GM23338 (cell line): ENCODE results near the gene OMD. TPM values are rescaled to one million over a fixed set of nuclear protein-coding genes. Genes with fewer than 3 reads are reported as not detected.

Source experiments
- ATAC-seq: fragments of 200-7000 bp; cut with Tn5 transposase; 3 replicates; pipeline ENCODE4 v1.9.1; 2020
- DNase-seq: peaks from one replicate; pipeline ENCODE4 v3.0.0-alpha.2; 2015; ENCODE audit warnings: low spot score
- H2AFZ ChIP-seq: fragments of 200-600 bp; sonication (generic); 2 replicates; pipeline ENCODE4 v1.8.0; 2016; ENCODE audit warnings: antibody characterized with exemption, mild to moderate bottlenecking, moderate library complexity
- H3F3A ChIP-seq: fragments of 200-600 bp; sonication (generic); replicated peaks from 2 replicates; pipeline ENCODE4 v1.8.0; 2017; ENCODE audit warnings: antibody characterized with exemption, mixed run types, low read depth
- H3K27ac ChIP-seq: fragments of 200-600 bp; sonication (generic); 2 replicates; pipeline ENCODE4 v1.6.1; 2016; ENCODE audit warnings: low read depth
- H3K27me3 ChIP-seq: fragments of 200-600 bp; sonication (generic); 2 replicates; pipeline ENCODE4 v1.8.0; 2016; ENCODE audit warnings: mild to moderate bottlenecking, mixed run types, moderate library complexity; ENCODE audit not compliant: insufficient read depth
- H3K36me3 ChIP-seq: fragments of 200-600 bp; sonication (generic); 2 replicates; pipeline ENCODE4 v1.8.0; 2016; ENCODE audit warnings: mild to moderate bottlenecking; ENCODE audit not compliant: insufficient read depth
- H3K4me1 ChIP-seq: fragments of 200-600 bp; sonication (generic); 2 replicates; pipeline ENCODE4 v1.8.0; 2016; ENCODE audit warnings: mild to moderate bottlenecking, moderate library complexity; ENCODE audit not compliant: insufficient read depth
- H3K4me2 ChIP-seq: fragments of 200-600 bp; sonication (generic); 2 replicates; pipeline ENCODE4 v1.7.1; 2017; ENCODE audit warnings: mixed run types
- H3K4me3 ChIP-seq: fragments of 200-600 bp; sonication (generic); 2 replicates; pipeline ENCODE4 v1.6.1; 2016; ENCODE audit warnings: mixed run types
- H3K79me2 ChIP-seq: fragments of 200-600 bp; sonication (generic); replicated peaks from 2 replicates; pipeline ENCODE4 v1.8.0; 2017; ENCODE audit warnings: mild to moderate bottlenecking; ENCODE audit not compliant: insufficient read depth
- H3K9me2 ChIP-seq: fragments of 200-600 bp; sonication (generic); 2 replicates; pipeline ENCODE4 v1.8.0; 2017; ENCODE audit not compliant: insufficient read depth
- H4K20me1 ChIP-seq: fragments of 200-600 bp; sonication (generic); replicated peaks from 2 replicates; pipeline ENCODE4 v1.8.0; 2017; ENCODE audit warnings: mild to moderate bottlenecking; ENCODE audit not compliant: insufficient read depth
- H3K27ac Mint-ChIP-seq: 2 replicates; pipeline ENCODE4 v1.8.0; 2020; ENCODE audit warnings: inconsistent platforms, mild to moderate bottlenecking, moderate library complexity, mixed read lengths
- H3K27me3 Mint-ChIP-seq: 3 replicates; pipeline ENCODE4 v1.8.0; 2022; ENCODE audit warnings: low read depth, mild to moderate bottlenecking, moderate library complexity, mixed read lengths, inconsistent platforms; ENCODE audit not compliant: insufficient read depth, poor library complexity
- H3K36me3 Mint-ChIP-seq: 3 replicates; pipeline ENCODE4 v1.8.0; 2021; ENCODE audit warnings: low read depth, mild to moderate bottlenecking, inconsistent platforms, moderate library complexity, mixed read lengths
- H3K4me1 Mint-ChIP-seq: 3 replicates; pipeline ENCODE4 v1.8.0; 2020; ENCODE audit warnings: mild to moderate bottlenecking, inconsistent platforms, mixed read lengths
- H3K4me3 Mint-ChIP-seq: 3 replicates; pipeline ENCODE4 v1.8.0; 2021; ENCODE audit warnings: moderate library complexity, mild to moderate bottlenecking, inconsistent platforms, mixed read lengths
- H3K9me3 Mint-ChIP-seq: 3 replicates; pipeline ENCODE4 v1.8.0; 2020; ENCODE audit warnings: moderate library complexity, mild to moderate bottlenecking, inconsistent platforms, mixed read lengths
- CREB1 ChIP-seq: fragments of 250-450 bp; sonication (Bioruptor Pico); IDR thresholded peaks from 2 replicates; pipeline ENCODE4 v1.5.0; 2020; ENCODE audit warnings: low read depth, mild to moderate bottlenecking, moderate library complexity
- ETS1 ChIP-seq: IDR thresholded peaks from 2 replicates; pipeline ENCODE4 v1.6.1; 2016; ENCODE audit warnings: antibody characterized with exemption
- EZH2 ChIP-seq: fragments of 200-600 bp; sonication (generic); IDR thresholded peaks from one replicate; pipeline ENCODE4 v1.8.0; 2017; ENCODE audit warnings: antibody characterized with exemption, mild to moderate bottlenecking, low read depth; ENCODE audit not compliant: unreplicated experiment
- EZH2phosphoT487 ChIP-seq: fragments of 200-600 bp; sonication (generic); IDR thresholded peaks from one replicate; pipeline ENCODE4 v1.8.1; 2018; ENCODE audit warnings: antibody characterized with exemption; ENCODE audit not compliant: unreplicated experiment
- JUNB ChIP-seq: IDR thresholded peaks from one replicate; pipeline ENCODE4 v1.6.1; 2016; ENCODE audit warnings: antibody characterized with exemption; ENCODE audit not compliant: unreplicated experiment
- NANOG ChIP-seq: IDR thresholded peaks from 2 replicates; pipeline ENCODE4 v1.6.1; 2016; ENCODE audit warnings: antibody characterized with exemption, borderline replicate concordance
- POLR2AphosphoS5 ChIP-seq: IDR thresholded peaks from 2 replicates; pipeline ENCODE4 v1.6.1; 2016; ENCODE audit warnings: antibody characterized with exemption, low read depth
- STAT1 ChIP-seq: IDR thresholded peaks from one replicate; pipeline ENCODE4 v1.6.1; 2016; ENCODE audit warnings: antibody characterized with exemption; ENCODE audit not compliant: unreplicated experiment
- ZNF114 ChIP-seq: fragments of 250-450 bp; sonication (Bioruptor Pico); IDR thresholded peaks from 2 replicates; pipeline ENCODE4 v1.5.0; 2020; ENCODE audit warnings: mild to moderate bottlenecking, moderate library complexity
- ZNF331 ChIP-seq: fragments of 250-450 bp; sonication (Bioruptor Pico); IDR thresholded peaks from 2 replicates; pipeline ENCODE4 v1.5.0; 2020; ENCODE audit warnings: low read depth, mild to moderate bottlenecking, moderate library complexity
- polyA plus RNA-seq: library from polyadenylated mRNA; unstranded; fragments of >200 nt; fragmentation: Nextera tagmentation; extraction: Ambion mirVana; gene quantifications from 2 replicates; pipeline ENCODE4 v1.2.1, GENCODE V29; 2016
- total RNA-seq: library from RNA; depleted of rRNA; stranded (reverse); fragments of >200 nt; shearing (Covaris generic); gene quantifications from 2 replicates; pipeline ENCODE4 v1.2.3, GENCODE V29; 2014
- TF ChIP-seq, protein P1 (sequence below): fragments of 250-450 bp; sonication (Bioruptor Pico); IDR thresholded peaks from 2 replicates; pipeline ENCODE4 v1.5.0; 2020; ENCODE audit warnings: mild to moderate bottlenecking, moderate library complexity
- TF ChIP-seq, protein P2 (sequence below): IDR thresholded peaks from one replicate; pipeline ENCODE4 v1.6.1; 2018; ENCODE audit warnings: antibody characterized with exemption; ENCODE audit not compliant: unreplicated experiment
- TF ChIP-seq, protein P3 (sequence below), 2 experiments: fragments of 200-600 bp in 1 of 2; sonication (generic) in 1 of 2; conservative IDR thresholded peaks; 2 replicates each; pipeline versions ENCODE4 v1.5.1 to v1.6.1; 2016 to 2017; ENCODE audit warnings: antibody characterized with exemption in 2 of 2, low read depth in 2 of 2, mild to moderate bottlenecking in 2 of 2, moderate library complexity in 1 of 2

The OMD gene
- total and polyA plus RNA-seq, 2 experiments from 2014 or later: 1.1 TPM; not detected in 1

GRCh38 chr9:92467511-92467910, 43.2 kb upstream of the OMD start:
- Histone ChIP-seq H3K9me2 (no peaks in the 10 kb centered on the region), H3K36me3 (no peaks in the 10 kb centered on the region), H4K20me1 (no peaks in the 10 kb centered on the region; the same call in 1 of the 2 replicates), H3K27me3 (no peaks in the 10 kb centered on the region), H3K4me1 (no peaks in the 10 kb centered on the region), H3K4me3 (no peak overlapping the region), H3K4me2 (no peak overlapping the region), H2AFZ (no peak overlapping the region), H3K27ac (no peak overlapping the region), H3F3A (no peaks in the 10 kb centered on the region), H3K79me2 (no peaks in the 10 kb centered on the region)
- no peak for DNase-seq
- ATAC-seq: no peak
- H3K9me3 Mint-ChIP-seq: no peaks in the 10 kb centered on the region
- no peak overlapping the region for H3K27ac Mint-ChIP-seq
- H3K36me3 Mint-ChIP-seq: no peaks in the 10 kb centered on the region
- TF ChIP-seq NANOG (no peak), JUNB (no peak), ZNF331 (CRISPR knock-in tag) (no peak), CREB1 (CRISPR knock-in tag) (no peak), STAT1 (no peak), POLR2AphosphoS5 (no peak), EZH2phosphoT487 (no peak), EZH2 (no peak), ETS1 (no peak), ZNF114 (CRISPR knock-in tag) (no peak)
- TF ChIP-seq, protein P1, sequence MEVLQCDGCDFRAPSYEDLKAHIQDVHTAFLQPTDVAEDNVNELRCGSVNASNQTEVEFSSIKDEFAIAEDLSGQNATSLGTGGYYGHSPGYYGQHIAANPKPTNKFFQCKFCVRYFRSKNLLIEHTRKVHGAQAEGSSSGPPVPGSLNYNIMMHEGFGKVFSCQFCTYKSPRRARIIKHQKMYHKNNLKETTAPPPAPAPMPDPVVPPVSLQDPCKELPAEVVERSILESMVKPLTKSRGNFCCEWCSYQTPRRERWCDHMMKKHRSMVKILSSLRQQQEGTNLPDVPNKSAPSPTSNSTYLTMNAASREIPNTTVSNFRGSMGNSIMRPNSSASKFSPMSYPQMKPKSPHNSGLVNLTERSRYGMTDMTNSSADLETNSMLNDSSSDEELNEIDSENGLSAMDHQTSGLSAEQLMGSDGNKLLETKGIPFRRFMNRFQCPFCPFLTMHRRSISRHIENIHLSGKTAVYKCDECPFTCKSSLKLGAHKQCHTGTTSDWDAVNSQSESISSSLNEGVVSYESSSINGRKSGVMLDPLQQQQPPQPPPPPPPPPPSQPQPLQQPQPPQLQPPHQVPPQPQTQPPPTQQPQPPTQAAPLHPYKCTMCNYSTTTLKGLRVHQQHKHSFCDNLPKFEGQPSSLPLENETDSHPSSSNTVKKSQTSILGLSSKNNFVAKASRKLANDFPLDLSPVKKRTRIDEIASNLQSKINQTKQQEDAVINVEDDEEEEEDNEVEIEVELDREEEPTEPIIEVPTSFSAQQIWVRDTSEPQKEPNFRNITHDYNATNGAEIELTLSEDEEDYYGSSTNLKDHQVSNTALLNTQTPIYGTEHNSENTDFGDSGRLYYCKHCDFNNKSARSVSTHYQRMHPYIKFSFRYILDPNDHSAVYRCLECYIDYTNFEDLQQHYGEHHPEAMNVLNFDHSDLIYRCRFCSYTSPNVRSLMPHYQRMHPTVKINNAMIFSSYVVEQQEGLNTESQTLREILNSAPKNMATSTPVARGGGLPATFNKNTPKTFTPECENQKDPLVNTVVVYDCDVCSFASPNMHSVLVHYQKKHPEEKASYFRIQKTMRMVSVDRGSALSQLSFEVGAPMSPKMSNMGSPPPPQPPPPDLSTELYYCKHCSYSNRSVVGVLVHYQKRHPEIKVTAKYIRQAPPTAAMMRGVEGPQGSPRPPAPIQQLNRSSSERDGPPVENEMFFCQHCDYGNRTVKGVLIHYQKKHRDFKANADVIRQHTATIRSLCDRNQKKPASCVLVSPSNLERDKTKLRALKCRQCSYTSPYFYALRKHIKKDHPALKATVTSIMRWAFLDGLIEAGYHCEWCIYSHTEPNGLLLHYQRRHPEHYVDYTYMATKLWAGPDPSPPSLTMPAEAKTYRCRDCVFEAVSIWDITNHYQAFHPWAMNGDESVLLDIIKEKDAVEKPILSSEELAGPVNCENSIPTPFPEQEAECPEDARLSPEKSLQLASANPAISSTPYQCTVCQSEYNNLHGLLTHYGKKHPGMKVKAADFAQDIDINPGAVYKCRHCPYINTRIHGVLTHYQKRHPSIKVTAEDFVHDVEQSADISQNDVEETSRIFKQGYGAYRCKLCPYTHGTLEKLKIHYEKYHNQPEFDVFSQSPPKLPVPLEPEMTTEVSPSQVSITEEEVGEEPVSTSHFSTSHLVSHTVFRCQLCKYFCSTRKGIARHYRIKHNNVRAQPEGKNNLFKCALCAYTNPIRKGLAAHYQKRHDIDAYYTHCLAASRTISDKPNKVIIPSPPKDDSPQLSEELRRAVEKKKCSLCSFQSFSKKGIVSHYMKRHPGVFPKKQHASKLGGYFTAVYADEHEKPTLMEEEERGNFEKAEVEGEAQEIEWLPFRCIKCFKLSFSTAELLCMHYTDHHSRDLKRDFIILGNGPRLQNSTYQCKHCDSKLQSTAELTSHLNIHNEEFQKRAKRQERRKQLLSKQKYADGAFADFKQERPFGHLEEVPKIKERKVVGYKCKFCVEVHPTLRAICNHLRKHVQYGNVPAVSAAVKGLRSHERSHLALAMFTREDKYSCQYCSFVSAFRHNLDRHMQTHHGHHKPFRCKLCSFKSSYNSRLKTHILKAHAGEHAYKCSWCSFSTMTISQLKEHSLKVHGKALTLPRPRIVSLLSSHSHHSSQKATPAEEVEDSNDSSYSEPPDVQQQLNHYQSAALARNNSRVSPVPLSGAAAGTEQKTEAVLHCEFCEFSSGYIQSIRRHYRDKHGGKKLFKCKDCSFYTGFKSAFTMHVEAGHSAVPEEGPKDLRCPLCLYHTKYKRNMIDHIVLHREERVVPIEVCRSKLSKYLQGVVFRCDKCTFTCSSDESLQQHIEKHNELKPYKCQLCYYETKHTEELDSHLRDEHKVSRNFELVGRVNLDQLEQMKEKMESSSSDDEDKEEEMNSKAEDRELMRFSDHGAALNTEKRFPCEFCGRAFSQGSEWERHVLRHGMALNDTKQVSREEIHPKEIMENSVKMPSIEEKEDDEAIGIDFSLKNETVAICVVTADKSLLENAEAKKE (CRISPR knock-in tag): no peak
- TF ChIP-seq, protein P2, sequence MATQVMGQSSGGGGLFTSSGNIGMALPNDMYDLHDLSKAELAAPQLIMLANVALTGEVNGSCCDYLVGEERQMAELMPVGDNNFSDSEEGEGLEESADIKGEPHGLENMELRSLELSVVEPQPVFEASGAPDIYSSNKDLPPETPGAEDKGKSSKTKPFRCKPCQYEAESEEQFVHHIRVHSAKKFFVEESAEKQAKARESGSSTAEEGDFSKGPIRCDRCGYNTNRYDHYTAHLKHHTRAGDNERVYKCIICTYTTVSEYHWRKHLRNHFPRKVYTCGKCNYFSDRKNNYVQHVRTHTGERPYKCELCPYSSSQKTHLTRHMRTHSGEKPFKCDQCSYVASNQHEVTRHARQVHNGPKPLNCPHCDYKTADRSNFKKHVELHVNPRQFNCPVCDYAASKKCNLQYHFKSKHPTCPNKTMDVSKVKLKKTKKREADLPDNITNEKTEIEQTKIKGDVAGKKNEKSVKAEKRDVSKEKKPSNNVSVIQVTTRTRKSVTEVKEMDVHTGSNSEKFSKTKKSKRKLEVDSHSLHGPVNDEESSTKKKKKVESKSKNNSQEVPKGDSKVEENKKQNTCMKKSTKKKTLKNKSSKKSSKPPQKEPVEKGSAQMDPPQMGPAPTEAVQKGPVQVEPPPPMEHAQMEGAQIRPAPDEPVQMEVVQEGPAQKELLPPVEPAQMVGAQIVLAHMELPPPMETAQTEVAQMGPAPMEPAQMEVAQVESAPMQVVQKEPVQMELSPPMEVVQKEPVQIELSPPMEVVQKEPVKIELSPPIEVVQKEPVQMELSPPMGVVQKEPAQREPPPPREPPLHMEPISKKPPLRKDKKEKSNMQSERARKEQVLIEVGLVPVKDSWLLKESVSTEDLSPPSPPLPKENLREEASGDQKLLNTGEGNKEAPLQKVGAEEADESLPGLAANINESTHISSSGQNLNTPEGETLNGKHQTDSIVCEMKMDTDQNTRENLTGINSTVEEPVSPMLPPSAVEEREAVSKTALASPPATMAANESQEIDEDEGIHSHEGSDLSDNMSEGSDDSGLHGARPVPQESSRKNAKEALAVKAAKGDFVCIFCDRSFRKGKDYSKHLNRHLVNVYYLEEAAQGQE: no peak
- TF ChIP-seq, protein P3, sequence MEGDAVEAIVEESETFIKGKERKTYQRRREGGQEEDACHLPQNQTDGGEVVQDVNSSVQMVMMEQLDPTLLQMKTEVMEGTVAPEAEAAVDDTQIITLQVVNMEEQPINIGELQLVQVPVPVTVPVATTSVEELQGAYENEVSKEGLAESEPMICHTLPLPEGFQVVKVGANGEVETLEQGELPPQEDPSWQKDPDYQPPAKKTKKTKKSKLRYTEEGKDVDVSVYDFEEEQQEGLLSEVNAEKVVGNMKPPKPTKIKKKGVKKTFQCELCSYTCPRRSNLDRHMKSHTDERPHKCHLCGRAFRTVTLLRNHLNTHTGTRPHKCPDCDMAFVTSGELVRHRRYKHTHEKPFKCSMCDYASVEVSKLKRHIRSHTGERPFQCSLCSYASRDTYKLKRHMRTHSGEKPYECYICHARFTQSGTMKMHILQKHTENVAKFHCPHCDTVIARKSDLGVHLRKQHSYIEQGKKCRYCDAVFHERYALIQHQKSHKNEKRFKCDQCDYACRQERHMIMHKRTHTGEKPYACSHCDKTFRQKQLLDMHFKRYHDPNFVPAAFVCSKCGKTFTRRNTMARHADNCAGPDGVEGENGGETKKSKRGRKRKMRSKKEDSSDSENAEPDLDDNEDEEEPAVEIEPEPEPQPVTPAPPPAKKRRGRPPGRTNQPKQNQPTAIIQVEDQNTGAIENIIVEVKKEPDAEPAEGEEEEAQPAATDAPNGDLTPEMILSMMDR (conservative IDR thresholded peaks at IDR 0.05; ENCODE audit: low read depth in 2 of 2): no peak
- no peak overlapping the region for H3K4me3 Mint-ChIP-seq
- no peaks in the 10 kb centered on the region for H3K4me1 Mint-ChIP-seq
- H3K27me3 Mint-ChIP-seq: peaks cover 3% of the 10 kb centered on the region
